C4-2B (cell line): ENCODE data around the gene PKD1L1.

Source experiments
- H3K27ac ChIP-seq: fragments of 450-650 bp; 2 replicates; pipeline ENCODE4 v1.5.1; 2017
- CTCF ChIP-seq: fragments of 450-650 bp; conservative IDR thresholded peaks from 2 replicates; pipeline ENCODE4 v1.5.1; 2017; ENCODE audit warnings: mild to moderate bottlenecking
- ZFX ChIP-seq: fragments of 450-650 bp; IDR thresholded peaks from 2 replicates; pipeline ENCODE4 v1.6.1; 2017

Gene PKD1L1

DNA sequence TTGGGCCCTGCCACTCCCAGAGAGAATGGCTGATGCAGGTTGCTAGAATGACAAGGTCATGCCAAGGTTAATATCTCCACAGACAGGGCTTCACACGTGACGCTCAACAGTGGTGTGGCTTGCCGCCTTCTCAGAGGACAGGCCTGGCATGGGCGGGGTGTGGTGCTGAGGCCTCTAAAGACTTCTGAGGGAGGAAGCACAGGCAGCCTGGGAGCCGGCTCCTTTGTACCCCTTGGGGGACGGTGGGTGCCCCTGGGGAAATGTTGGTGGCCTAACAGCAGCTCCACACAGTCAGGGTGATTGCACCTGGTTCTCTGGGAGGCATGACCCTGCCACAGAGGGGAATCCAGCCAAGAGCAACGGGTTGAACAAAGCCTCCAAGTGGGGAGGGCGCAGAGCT lies 115.1 kb downstream of the PKD1L1 start:
- TF ChIP-seq ZFX (no peak), CTCF (no peak)
- H3K27ac ChIP-seq, result no peak overlapping the region

GRCh38 chr7:47832105-47832715 lies 116.1 kb downstream of the PKD1L1 start:
- TF ChIP-seq ZFX (no peak), CTCF (no peak)
- H3K27ac ChIP-seq, result no peak overlapping the region

DNA sequence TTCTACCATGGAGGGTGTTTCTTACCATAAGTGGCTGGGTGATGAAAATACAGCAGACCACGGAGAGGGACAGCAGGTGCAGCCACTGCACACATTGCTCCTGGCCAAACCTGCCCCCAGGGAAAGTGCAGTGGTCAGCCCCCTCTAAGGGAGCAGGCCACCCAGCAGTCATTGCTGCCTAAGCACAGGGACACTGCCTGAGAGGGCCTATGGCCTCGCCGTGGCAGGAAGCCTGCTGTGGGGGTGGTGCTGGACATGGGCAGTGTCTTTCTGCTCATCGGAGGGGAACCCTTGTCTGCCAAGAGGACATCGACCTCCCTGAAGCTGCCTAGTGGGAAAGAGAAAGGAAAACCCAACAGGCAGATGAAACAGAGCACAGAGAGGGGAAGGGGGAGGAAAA lies 118.3 kb downstream of the PKD1L1 start:
- no peak for TF ChIP-seq ZFX
- TF ChIP-seq CTCF, result no peak
- H3K27ac ChIP-seq, result no peak overlapping the region

DNA sequence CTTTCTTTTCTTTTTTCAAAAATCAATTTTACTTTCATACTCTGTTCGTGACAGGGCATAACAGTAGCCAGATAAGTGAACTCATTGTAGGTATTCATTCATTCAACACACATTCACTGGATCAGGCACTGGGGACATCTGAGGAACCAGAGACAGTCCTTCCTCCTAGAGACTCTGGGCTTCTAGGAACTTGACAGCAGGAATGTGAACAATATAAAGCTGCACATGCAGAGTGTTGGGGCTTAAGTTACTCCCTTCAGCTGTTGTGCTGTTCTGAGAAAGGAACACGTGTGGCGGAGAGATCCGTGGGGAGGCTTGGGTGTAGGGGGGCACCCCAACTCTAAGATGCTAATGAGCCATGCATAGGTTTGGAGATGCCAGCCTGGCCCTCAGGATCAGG lies 120.4 kb downstream of the PKD1L1 start:
- no peak overlapping the region for H3K27ac ChIP-seq
- no peak for TF ChIP-seq ZFX
- TF ChIP-seq CTCF, result no peak

GRCh38 chr7:47827351-47827756 lies 120.9 kb downstream of the PKD1L1 start:
- no peak for TF ChIP-seq CTCF
- no peak for TF ChIP-seq ZFX
- H3K27ac ChIP-seq, result no peak overlapping the region

GRCh38 chr7:47826754-47827153 lies 121.5 kb downstream of the PKD1L1 start:
- no peak overlapping the region for H3K27ac ChIP-seq
- TF ChIP-seq CTCF, result no peak
- TF ChIP-seq ZFX, result no peak

- H3K27ac ChIP-seq, result no peak overlapping the region
Measured at GRCh38 chr7:47819607-47819920, 128.7 kb downstream of the PKD1L1 start.

More at GRCh38 chr7:47819607-47819920, 128.7 kb downstream of the PKD1L1 start:
- TF ChIP-seq ZFX (no peak), CTCF (peak; percentile 79)
